Measurements from ENCODE around the gene PBXIP1. TPM values are rescaled to one million over a fixed set of nuclear protein-coding genes. Genes with fewer than 3 reads are reported as not detected.

PBXIP1 gene
- total and polyA plus RNA-seq, 2 of the 13 experiments (the other 11 are each of a cell fraction or from before 2014, with no cell fraction given), result 16.3 to 31.9 TPM

GRCh38 chr1:154961207-154962155 is 5.6 kb upstream of the PBXIP1 start, which contains the start of gene PYGO2 (continued):
- TF ChIP-seq, protein P1, sequence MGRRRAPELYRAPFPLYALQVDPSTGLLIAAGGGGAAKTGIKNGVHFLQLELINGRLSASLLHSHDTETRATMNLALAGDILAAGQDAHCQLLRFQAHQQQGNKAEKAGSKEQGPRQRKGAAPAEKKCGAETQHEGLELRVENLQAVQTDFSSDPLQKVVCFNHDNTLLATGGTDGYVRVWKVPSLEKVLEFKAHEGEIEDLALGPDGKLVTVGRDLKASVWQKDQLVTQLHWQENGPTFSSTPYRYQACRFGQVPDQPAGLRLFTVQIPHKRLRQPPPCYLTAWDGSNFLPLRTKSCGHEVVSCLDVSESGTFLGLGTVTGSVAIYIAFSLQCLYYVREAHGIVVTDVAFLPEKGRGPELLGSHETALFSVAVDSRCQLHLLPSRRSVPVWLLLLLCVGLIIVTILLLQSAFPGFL (CRISPR knock-in tag; IDR thresholded peaks at IDR 0.05), result 0 out of 2 replicates have a peak, but pooled peaks have one; percentile 71
- TF ChIP-seq XRCC5 (optimal IDR thresholded peaks at IDR 0.05; ENCODE audit: low read length) (peak; percentile 46), ZNF224 (CRISPR knock-in tag; IDR thresholded peaks at IDR 0.05) (no peak), ZNF124 (CRISPR knock-in tag; IDR thresholded peaks at IDR 0.05) (no peak; the same call in 1 of the 2 replicates), ZMYM3 (CRISPR knock-in tag; IDR thresholded peaks at IDR 0.05) (no peak), HIC2 (CRISPR knock-in tag; IDR thresholded peaks at IDR 0.05; ENCODE audit: low read depth) (no peak), ZNF782 (CRISPR knock-in tag; IDR thresholded peaks at IDR 0.05; ENCODE audit: borderline replicate concordance) (peak; percentile 81; the same call in 1 of the 2 replicates), ZNF792 (CRISPR knock-in tag; IDR thresholded peaks at IDR 0.05) (no peak), PHB2 (IDR thresholded peaks at IDR 0.05; ENCODE audit: partially characterized antibody) (no peak), MIER2 (CRISPR knock-in tag; IDR thresholded peaks at IDR 0.05) (no peak), TAF15 (IDR thresholded peaks at IDR 0.05; ENCODE audit: low read depth, low read length, poor library complexity, severe bottlenecking) (peak; percentile 58), SATB2 (CRISPR knock-in tag; IDR thresholded peaks at IDR 0.05) (no peak), RAD51 (IDR thresholded peaks at IDR 0.05; ENCODE audit: borderline replicate concordance) (no peak), MAX (IDR thresholded peaks at IDR 0.05) (no peak; the same call in none of the 2 replicates), NCOA2 (CRISPR knock-in tag; IDR thresholded peaks at IDR 0.05) (peak; percentile 31; the same call in 1 of the 2 replicates), HNF1A (IDR thresholded peaks at IDR 0.05; ENCODE audit: low read depth) (no peak), HNF1A (CRISPR knock-in tag; IDR thresholded peaks at IDR 0.05; ENCODE audit: borderline replicate concordance) (peak; percentile 44; the same call in 1 of the 2 replicates), KDM2A (CRISPR knock-in tag; IDR thresholded peaks at IDR 0.05; ENCODE audit: borderline replicate concordance, low read depth) (peak; percentile 99), THAP11 (CRISPR knock-in tag; IDR thresholded peaks at IDR 0.05) (peak; percentile 84), TRIM24 (CRISPR knock-in tag; IDR thresholded peaks at IDR 0.05) (no peak), ZFP90 (CRISPR knock-in tag; IDR thresholded peaks at IDR 0.05; ENCODE audit: borderline replicate concordance) (peak; percentile 73; the same call in 1 of the 2 replicates)
- TF ChIP-seq, protein P2, sequence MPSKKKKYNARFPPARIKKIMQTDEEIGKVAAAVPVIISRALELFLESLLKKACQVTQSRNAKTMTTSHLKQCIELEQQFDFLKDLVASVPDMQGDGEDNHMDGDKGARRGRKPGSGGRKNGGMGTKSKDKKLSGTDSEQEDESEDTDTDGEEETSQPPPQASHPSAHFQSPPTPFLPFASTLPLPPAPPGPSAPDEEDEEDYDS (CRISPR knock-in tag; IDR thresholded peaks at IDR 0.05), result no peak; the same call in 1 of the 2 replicates
